Subcutaneous adipose tissue (tissue), 4 donors: Measurements from ENCODE around the gene SHANK2. TPM values are rescaled to one million over a fixed set of nuclear protein-coding genes. Genes with fewer than 3 reads are reported as not detected.

ENCODE experiments used
- total RNA-seq, 4 donors: library from RNA; depleted of rRNA; stranded (reverse); fragments of >200 nt; gene quantifications; one replicate each; pipeline ENCODE4 v1.1.0, GENCODE V29; 2016
- TF ChIP-seq, protein P1 (sequence below): fragments of 450-650 bp; IDR thresholded peaks from one replicate; pipeline ENCODE4 v1.5.1; 2016; ENCODE audit warnings: low read depth, mild to moderate bottlenecking, control low read depth, antibody characterized with exemption, moderate library complexity

SHANK2 gene
- total RNA-seq = 1 to 10 TPM in 2 of 4 donors, under 1 TPM in 2; 0.66 to 4.3 (median 1.1) TPM

DNA sequence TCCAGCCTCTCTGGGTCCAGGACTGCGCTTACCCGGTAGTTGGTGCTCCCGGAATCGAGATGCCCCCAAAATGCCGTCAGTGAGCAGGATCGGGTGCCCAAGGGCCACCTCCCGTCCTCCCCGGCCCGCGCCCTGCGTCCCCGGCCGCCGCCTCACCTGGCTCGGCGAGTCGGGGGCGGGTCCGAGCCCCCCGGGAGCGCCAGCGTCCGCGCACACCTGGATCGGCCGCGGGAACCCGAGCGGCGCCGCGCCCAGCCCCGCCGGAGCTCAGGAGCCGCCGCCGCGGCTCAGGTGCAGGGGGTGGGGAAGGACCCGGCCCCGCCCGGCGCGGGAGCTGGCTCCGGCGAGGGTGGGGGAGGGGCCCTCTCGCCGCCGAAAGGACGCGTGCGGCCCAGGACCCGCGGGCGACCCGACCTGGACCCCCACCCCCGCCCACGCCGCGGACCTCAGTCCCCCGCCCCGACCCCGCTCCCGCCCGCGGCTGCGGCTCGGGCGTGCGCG is at the start of gene SHANK2:
Gene SHANK2, minus strand, starts transcription at position 309 of the 501 bp plus-strand sequence. CDS start 105,251 bp downstream, outside the sequence.
- TF ChIP-seq, protein P1, sequence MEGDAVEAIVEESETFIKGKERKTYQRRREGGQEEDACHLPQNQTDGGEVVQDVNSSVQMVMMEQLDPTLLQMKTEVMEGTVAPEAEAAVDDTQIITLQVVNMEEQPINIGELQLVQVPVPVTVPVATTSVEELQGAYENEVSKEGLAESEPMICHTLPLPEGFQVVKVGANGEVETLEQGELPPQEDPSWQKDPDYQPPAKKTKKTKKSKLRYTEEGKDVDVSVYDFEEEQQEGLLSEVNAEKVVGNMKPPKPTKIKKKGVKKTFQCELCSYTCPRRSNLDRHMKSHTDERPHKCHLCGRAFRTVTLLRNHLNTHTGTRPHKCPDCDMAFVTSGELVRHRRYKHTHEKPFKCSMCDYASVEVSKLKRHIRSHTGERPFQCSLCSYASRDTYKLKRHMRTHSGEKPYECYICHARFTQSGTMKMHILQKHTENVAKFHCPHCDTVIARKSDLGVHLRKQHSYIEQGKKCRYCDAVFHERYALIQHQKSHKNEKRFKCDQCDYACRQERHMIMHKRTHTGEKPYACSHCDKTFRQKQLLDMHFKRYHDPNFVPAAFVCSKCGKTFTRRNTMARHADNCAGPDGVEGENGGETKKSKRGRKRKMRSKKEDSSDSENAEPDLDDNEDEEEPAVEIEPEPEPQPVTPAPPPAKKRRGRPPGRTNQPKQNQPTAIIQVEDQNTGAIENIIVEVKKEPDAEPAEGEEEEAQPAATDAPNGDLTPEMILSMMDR = no peak

DNA sequence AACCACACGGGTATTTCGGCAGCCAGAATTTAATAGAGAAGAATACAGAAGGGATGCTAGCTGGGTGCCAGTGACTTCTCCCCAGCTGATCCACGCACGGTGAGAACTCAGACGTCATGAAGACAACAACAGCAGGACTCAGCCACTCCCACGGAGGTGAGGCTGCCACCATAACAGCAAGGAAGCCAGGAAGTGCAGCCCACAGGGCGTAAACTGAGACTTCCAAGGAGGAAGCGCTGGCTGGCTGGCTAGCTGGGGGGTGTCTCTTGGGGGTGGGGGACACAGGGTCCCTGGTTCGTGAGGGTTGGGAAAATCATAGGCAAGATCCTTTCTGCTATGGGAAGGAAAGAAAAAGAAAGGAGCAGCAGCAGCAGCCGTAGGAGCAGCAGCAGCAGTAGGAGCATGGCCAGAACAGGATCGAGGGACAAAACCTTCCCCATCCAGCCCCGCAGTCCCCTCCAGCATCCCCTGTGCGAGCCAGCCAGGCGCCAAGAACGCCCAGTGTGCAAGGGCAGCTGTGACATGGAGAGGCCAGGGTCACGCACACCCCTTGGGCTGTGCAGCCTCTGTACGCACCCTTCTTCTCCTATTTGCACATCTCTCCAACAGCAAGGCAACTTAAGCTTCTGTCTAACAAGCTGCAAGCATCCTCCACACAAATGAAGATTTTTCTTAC is 49.6 kb upstream of the SHANK2 start:
- TF ChIP-seq, protein P1 = no peak

DNA sequence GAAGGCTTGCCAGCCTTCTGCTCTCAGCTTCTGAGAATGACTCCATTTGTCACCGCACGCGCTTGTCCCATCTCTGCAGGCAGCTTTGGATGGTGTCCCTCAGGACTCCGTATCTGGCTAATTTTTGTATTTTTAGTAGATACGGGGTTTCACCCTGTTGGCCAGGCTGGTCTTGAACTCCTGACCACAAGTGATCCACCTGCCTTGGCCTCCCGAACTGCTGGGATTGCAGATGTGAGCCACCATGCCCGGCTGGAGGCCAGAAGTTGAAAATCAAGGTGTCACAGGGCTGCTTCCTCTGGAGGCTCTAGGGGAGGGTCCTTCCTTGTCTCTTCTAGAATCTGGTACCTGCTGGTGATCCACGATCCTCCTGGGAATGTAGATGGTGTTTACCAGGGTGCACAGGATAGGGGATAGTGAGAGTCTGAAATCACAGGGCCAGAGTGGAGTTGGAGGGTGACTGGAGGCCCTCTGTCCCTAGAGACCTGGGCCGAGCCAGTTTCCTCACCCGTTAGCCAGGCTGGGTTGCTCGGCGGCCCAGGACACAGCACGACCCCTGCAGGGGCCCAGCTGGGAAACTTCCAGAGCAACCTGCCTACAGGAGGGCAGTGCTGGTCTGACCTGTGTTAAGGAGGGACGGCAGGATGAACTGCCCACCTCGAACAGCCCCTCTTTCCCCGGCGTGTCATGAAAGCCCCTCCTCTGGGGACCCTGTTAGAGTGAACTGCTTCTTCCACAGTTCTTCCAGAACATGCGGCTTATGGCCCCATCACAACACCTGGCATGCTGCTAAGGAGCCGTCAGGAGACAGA is 48.9 kb upstream of the SHANK2 start:
- TF ChIP-seq, protein P1 = no peak

DNA sequence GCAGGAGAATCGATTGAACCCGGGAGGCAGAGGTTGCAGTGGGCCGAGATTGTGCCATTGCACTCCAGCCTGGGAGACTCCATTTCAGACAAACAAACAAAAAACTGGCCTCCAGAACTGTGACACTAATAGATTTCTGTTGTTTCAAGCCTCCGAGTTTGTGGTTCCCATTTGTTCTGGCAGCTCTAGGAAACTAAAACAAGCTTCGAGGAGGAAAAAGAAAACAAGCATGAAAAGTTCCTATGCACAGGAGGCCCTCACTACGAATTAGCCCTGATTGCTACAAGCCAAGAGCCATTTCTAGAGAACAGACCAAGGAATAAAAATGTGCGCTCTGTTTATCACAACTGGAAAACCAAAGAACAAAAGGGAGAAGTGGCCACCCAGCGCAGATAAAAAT is 47.8 kb upstream of the SHANK2 start:
- TF ChIP-seq, protein P1 = no peak

DNA sequence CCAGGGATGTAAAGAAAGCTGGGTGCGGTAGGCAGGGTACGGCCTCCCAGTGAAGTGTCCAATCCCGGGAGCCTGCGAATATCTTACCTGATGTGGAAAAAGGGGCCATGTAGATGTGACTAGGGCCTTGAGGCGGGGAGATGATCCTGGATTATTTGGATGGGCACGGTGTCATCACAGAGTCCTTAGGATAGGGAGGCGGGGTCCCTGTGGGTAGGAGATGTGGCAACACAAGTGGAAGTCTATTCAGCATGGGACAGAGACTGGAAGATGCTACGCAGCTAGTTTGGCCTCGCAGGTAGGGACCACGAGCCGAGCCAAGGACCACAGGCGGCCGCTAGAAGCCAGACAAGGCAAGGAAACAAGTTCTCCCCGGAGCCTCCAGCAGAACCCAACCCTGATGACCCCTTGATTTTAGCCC is 46.4 kb upstream of the SHANK2 start:
- TF ChIP-seq, protein P1 = no peak

DNA sequence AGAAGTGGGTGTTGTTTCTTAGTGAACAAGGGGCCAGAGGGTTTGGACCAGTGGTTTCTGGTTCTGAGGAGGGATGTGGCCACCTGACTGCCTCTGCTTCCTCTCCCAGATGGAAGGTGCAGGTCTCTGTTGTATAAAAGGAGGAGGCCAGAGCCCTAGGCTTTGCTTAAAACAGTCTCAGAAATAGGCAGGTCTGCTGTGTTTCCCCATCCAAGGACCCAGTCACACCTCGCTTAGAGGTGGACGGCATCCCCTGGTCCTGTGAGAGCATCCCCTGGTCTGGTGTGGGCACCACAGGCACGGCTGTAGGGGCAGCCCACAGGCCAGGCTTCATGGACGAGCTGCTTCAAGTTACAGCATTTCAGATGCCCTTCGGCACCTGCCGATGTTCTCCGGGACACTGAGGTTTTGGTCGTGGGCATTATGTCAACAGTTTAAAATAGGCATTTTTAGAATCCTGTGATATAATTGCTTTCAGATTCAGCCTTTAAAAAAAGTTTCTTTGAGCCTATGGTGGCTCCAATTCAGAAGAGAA is 45.7 kb upstream of the SHANK2 start:
- TF ChIP-seq, protein P1 = no peak
